NB4 (cell line): Measurements from ENCODE around the gene TRIM71.

Experiments
- DNase-seq: peaks from one replicate; pipeline ENCODE4 v3.0.0; 2010; ENCODE audit warnings: low read depth
- H3K4me3 ChIP-seq: one replicate; pipeline ENCODE4 v1.5.1; 2011; ENCODE audit warnings: mild to moderate bottlenecking, low read depth, low read length, moderate library complexity
- CTCF ChIP-seq: IDR thresholded peaks from one replicate; pipeline ENCODE4 v1.5.1; 2012; ENCODE audit warnings: low read depth, low read length
- MAX ChIP-seq: IDR thresholded peaks from 2 replicates; pipeline ENCODE4 v1.6.1; 2011; ENCODE audit warnings: low read depth, low read length
- MYC ChIP-seq: IDR thresholded peaks from 2 replicates; pipeline ENCODE4 v1.6.1; 2011; ENCODE audit warnings: low read depth, low read length
- POLR2A ChIP-seq: IDR thresholded peaks from 2 replicates; pipeline ENCODE4 v1.6.1; 2011; ENCODE audit warnings: mild to moderate bottlenecking; ENCODE audit not compliant: insufficient read length; ENCODE audit errors: extremely low read depth

Gene TRIM71

GRCh38 chr3:32850636-32851035, 32.8 kb downstream of the TRIM71 start:
- H3K4me3 ChIP-seq: no peak overlapping the region
- no peak for DNase-seq
- TF ChIP-seq MYC: no peak
- no peak for TF ChIP-seq POLR2A
- no peak for TF ChIP-seq CTCF
- no peak for TF ChIP-seq MAX

- DNase-seq: no peak
- TF ChIP-seq MYC (no peak), MAX (no peak), CTCF (no peak), POLR2A (no peak)
- H3K4me3 ChIP-seq: no peak overlapping the region
These were observed 34.3 kb downstream of the TRIM71 start for GRCh38 chr3:32852146-32852545.

GRCh38 chr3:32855350-32855953, 37.7 kb downstream of the TRIM71 start:
- TF ChIP-seq CTCF (no peak), POLR2A (no peak), MAX (no peak), MYC (no peak)
- peak; percentile 20 for DNase-seq
- H3K4me3 ChIP-seq: no peak overlapping the region

- no peak for DNase-seq
- no peak for TF ChIP-seq MAX
- no peak for TF ChIP-seq MYC
- TF ChIP-seq POLR2A: no peak
- TF ChIP-seq CTCF: no peak
These were observed 38.6 kb downstream of the TRIM71 start for GRCh38 chr3:32856355-32856889.

GRCh38 chr3:32856901-32857507, 39.2 kb downstream of the TRIM71 start:
- no peak overlapping the region for H3K4me3 ChIP-seq
- TF ChIP-seq POLR2A (no peak), MAX (no peak), MYC (no peak), CTCF (no peak)

More at GRCh38 chr3:32856355-32856889, 38.6 kb downstream of the TRIM71 start:
- no peak overlapping the region for H3K4me3 ChIP-seq

More at GRCh38 chr3:32856901-32857507, 39.2 kb downstream of the TRIM71 start:
- DNase-seq: no peak
